ENCODE measurements around the gene PCOLCE2.

The PCOLCE2 gene

DNA sequence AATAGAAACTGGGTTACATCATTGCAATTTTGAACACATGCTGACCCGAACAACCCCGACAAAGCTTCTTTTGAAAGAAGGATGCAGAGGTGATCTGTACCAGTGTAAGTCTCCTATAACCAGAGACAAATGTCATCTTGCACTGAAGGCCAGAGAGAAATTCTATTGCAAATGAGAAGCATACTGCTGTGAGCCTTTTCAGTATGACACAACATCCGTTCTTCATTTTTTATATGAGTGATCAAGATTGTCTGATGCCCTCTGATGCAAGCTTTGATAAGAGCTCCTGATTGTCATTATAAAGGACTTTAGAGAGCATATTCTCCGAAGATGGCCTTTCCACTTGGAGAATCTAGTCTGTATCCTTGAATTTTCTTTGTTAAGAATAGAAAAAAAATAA is 36.9 kb downstream of the PCOLCE2 start:
- no peak for DNase-seq (ENCODE audit: extremely low read depth, low read depth)
- no peak for TF ChIP-seq CTCF (IDR thresholded peaks at IDR 0.05; ENCODE audit: low read depth, low read length)

- peak; percentile 45 for DNase-seq (ENCODE audit: extremely low read depth, low read depth)
- TF ChIP-seq CTCF (IDR thresholded peaks at IDR 0.05; ENCODE audit: low read depth, low read length): no peak
Measured at GRCh38 chr3:142850395-142851023, 38.4 kb downstream of the PCOLCE2 start.

GRCh38 chr3:142849148-142849547 is 39.7 kb downstream of the PCOLCE2 start:
- TF ChIP-seq CTCF (IDR thresholded peaks at IDR 0.05; ENCODE audit: low read depth, low read length): no peak

DNA sequence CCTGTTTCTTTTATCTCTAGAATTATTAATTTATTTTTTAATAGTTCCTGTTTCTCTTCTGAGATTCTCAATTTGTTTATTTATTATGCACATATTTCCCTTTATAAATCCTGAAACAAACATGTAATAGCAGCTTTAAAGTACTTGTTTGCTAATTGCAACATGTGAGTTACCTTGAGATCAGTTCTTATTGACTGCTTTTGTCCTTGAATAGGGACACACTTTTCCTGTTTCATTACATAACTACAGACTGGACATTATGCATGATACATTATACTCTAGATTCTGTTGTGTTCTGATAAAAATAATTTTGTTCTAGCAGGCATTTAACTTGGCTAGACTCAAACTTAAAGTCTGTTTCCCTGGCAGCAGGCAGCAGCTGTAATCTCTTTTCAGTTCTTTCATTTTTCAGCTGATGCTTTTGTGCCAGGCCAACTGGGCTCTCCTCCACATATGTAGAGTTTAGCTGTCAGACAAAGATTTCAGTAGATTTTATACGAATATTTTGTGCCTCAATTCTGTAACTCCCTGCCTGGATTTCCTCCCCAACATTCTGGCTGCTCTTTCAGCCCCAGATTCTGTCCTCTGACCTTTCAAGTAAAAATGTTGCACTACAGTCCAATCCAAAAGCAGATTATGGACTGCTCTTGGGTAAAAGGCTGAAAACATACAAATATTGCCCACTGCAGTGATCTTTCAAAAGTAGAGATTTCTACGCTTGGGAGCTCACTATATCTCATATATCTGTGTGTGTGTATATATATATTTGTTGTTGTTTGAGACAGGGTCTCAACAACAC is 41.9 kb downstream of the PCOLCE2 start:
- no peak for TF ChIP-seq CTCF (IDR thresholded peaks at IDR 0.05; ENCODE audit: low read depth, low read length)

More at GRCh38 chr3:142849148-142849547, 39.7 kb downstream of the PCOLCE2 start:
- no peak for DNase-seq (ENCODE audit: extremely low read depth, low read depth)

GRCh38 chr3:142844339-142844977 is 44.4 kb downstream of the PCOLCE2 start:
- no peak for DNase-seq (ENCODE audit: extremely low read depth, low read depth)
- TF ChIP-seq CTCF (IDR thresholded peaks at IDR 0.05; ENCODE audit: low read depth, low read length): peak; percentile 38

More for the DNA sequence above, 41.9 kb downstream of the PCOLCE2 start:
- DNase-seq (ENCODE audit: extremely low read depth, low read depth): no peak

DNA sequence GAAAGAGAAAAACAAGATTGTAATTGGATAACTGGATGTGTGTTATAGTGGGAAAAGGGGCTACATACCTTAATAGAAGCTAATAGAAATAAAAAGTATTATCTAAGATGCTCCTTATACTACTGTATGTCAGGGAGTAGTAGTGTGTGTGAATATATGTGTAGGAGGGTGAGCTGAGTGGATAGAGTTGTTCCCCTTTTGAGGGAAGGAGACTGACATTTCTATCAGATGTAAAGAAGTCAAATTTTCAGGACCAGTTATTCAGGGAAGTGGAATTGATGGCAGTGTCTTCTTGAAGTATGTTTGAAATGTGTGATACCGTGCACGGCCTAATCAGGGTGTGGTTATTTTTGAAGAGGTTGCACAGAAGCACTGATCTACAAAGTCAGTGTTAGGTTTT is 49.1 kb downstream of the PCOLCE2 start:
- no peak for TF ChIP-seq CTCF (IDR thresholded peaks at IDR 0.05; ENCODE audit: low read depth, low read length)
- no peak for DNase-seq (ENCODE audit: extremely low read depth, low read depth)

DNA sequence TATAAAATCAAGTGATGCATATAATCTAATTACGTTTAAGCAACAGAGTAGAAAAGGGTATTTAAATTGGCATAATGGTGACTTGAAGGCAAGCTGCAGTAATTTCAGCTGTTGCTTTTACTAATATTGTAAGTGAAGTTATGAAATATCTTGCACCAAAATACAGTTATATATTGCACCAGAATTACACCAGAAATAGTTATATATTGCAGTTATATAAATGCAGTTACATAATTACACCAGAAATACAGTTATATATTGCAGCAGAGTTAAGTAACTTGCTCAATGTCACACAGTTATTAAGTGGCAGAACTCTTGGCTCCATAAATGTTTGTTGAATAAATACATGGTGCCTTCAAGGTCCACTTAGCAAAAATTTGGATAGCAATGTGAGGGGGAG is 51.4 kb downstream of the PCOLCE2 start:
- no peak for DNase-seq (ENCODE audit: extremely low read depth, low read depth)
- TF ChIP-seq CTCF (IDR thresholded peaks at IDR 0.05; ENCODE audit: low read depth, low read length): no peak

Data from AG09319 (cell line).